HUES6 (cell line): Measurements from ENCODE around the gene SFXN1.

Experiments used
- H3K27ac ChIP-seq: 2 replicates; pipeline ENCODE4 v1.7.0; 2013; ENCODE audit warnings: low read depth, mild to moderate bottlenecking, low read length, inconsistent platforms
- H3K27me3 ChIP-seq: 2 replicates; pipeline ENCODE4 v1.6.1; 2013; ENCODE audit warnings: low read length; ENCODE audit not compliant: control insufficient read depth, insufficient read depth
- H3K36me3 ChIP-seq: 2 replicates; pipeline ENCODE4 v1.6.1; 2013; ENCODE audit warnings: low read length; ENCODE audit not compliant: control insufficient read depth, insufficient read depth
- H3K4me1 ChIP-seq: 2 replicates; pipeline ENCODE4 v1.6.1; 2013; ENCODE audit warnings: low read length; ENCODE audit not compliant: control insufficient read depth, insufficient read depth
- H3K4me3 ChIP-seq: 2 replicates; pipeline ENCODE4 v1.5.1; 2013; ENCODE audit warnings: low read depth, low read length
- H3K9ac ChIP-seq: one replicate; pipeline ENCODE4 v1.6.1; 2013; ENCODE audit warnings: mild to moderate bottlenecking, low read length
- H3K9me3 ChIP-seq: 2 replicates; pipeline ENCODE4 v1.6.1; 2013; ENCODE audit warnings: low read depth, low read length; ENCODE audit not compliant: control insufficient read depth, insufficient read depth

SFXN1 gene

DNA sequence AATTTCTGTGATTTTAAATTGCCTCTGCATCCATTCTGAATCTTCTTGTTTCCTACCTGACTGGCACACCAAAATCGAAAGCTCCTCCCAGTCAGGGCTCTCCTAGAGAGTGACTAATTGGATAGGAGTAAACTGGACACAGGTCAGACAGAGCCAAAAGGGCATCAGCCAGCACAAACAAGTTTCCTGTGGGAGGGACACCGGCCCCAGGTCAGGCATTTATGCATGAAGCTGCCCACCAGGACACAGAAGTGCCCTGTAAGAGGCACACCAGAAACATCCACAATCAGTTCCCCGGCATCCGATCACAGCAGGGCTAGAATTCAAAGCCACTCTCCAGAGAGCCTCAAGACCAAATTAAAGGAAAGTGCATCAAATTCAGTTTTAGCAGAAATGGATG is 78.4 kb downstream of the SFXN1 start:
- H3K4me3 ChIP-seq = no peak overlapping the region
- no peak overlapping the region for H3K9ac ChIP-seq
- H3K36me3 ChIP-seq = no peaks in the 10 kb centered on the region
- peaks cover 33% of the 10 kb centered on the region for H3K4me1 ChIP-seq
- H3K9me3 ChIP-seq = no peaks in the 10 kb centered on the region
- no peak overlapping the region for H3K27ac ChIP-seq
- H3K27me3 ChIP-seq = no peaks in the 10 kb centered on the region

DNA sequence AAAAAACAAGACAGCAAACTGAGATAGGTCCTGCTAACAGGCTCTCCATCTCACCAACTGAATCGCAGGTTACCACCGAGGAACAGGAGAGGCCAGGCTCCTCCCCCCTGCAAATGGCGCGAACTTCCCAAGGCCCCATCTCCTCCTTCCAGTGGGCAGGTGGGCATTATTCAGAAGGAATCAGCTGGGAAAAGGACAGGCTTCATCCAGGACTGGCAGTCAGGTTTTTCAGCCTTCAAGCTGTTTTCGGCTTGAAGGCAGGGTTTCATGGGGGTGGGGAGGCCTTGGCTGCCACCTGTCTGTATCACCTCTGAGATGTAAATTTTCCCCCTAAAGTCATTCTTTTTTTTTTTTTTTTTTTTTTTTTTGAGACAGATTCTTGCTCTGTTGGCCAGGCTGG is 79.4 kb downstream of the SFXN1 start:
- H3K27me3 ChIP-seq = no peaks in the 10 kb centered on the region
- H3K4me3 ChIP-seq = no peak overlapping the region
- peaks cover 34% of the 10 kb centered on the region for H3K4me1 ChIP-seq
- no peak overlapping the region for H3K9ac ChIP-seq
- no peak overlapping the region for H3K27ac ChIP-seq
- no peaks in the 10 kb centered on the region for H3K9me3 ChIP-seq
- no peaks in the 10 kb centered on the region for H3K36me3 ChIP-seq

DNA sequence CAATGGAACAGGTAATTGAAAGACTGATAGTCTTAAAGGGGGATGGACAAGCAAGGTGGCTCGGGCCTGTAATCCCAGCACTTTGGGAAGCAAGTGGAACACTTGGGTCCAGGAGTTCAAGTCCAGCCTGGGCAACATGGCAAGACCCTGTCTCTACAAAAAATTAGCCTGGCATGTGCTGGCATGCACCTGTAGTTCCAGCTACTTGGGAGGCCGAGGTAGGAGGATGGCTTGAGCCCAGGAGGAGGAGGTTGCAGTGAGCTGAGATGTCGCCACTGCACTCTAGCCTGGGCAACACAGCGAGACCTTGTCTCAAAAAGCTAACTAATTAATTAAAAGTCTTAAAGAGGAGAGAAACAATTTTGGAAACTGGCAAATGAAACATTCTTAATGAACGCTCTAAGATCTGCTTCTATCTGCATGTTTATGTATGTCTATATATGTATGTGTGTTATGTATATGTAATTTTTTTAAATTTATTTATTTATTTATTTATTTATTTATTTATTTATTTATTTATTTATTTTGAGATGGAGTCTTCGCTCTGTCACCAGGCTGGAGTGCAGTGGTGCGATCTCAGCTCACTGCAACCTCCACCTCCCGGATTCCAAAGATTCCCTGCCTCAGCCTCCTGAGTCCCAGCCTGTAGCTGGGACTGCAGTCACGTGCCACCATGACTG is 80.6 kb downstream of the SFXN1 start:
- H3K9me3 ChIP-seq = no peaks in the 10 kb centered on the region
- peaks cover 34% of the 10 kb centered on the region for H3K4me1 ChIP-seq
- no peak overlapping the region for H3K9ac ChIP-seq
- no peak overlapping the region for H3K27ac ChIP-seq
- no peak overlapping the region for H3K4me3 ChIP-seq
- no peaks in the 10 kb centered on the region for H3K27me3 ChIP-seq
- H3K36me3 ChIP-seq = no peaks in the 10 kb centered on the region

DNA sequence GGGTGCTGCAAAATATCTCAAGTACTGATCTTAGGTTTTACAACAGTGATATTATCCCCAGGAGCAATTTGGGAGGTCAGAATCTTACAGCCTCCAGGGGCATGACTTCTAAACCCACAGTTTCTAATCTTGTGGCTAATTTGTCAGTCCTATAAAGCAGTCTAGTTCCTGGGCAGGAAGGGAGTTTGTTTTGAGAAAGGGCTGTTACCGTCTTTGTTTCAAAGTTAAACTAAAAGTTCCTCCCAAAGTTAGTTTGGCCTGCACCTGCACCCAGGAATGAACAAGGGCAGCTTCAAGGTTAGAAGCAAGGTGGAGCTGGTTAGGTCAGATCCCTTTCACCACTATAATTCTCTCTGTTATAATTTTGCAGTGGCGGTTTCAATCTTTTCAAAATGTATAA is 81.7 kb downstream of the SFXN1 start:
- Histone ChIP-seq H3K9ac (no peak overlapping the region), H3K27ac (no peak overlapping the region), H3K36me3 (no peaks in the 10 kb centered on the region), H3K4me1 (peaks cover 35% of the 10 kb centered on the region), H3K9me3 (no peaks in the 10 kb centered on the region), H3K4me3 (no peak overlapping the region), H3K27me3 (no peaks in the 10 kb centered on the region)

DNA sequence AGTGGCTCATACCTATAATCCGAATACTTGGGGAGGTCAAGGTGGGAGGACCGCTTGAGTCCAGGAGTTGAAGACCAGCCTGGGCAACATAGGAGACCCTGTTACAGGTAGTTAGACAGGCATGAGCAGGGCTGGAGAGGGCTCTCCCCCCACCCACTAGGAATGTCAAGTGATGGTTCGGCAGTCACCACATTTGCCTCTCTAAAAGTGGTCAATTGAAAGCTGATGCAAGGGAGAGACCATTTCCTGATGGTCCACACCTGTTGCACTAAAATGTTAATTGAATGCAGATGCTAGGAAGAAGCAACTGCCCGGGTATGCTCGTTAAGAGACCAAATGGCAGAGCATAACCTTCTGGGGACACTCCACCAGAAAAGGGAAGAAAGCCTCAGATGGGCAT is 82.7 kb downstream of the SFXN1 start:
- no peak overlapping the region for H3K27ac ChIP-seq
- H3K27me3 ChIP-seq = no peaks in the 10 kb centered on the region
- H3K9me3 ChIP-seq = no peaks in the 10 kb centered on the region
- H3K4me1 ChIP-seq = peaks cover 33% of the 10 kb centered on the region
- no peaks in the 10 kb centered on the region for H3K36me3 ChIP-seq
- no peak overlapping the region for H3K9ac ChIP-seq
- no peak overlapping the region for H3K4me3 ChIP-seq

DNA sequence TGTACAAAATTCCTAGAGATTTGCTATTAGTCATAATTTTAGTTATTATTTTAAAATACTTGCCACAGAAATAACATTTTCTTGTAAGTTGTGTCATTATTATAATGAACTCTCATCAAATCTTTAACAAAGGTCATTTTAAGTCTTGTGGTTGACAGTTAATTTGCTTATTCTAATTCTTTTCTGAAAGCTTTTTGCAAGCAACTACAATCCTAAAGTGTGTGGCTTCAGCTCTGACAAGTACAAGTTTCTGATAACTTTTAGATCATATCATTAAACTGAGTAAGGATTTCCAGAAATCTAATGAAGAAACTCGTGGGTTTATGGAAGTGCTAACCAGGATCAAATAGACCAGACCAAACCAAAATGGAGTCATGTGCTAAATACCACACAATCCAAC is 86.4 kb downstream of the SFXN1 start:
- no peaks in the 10 kb centered on the region for H3K27me3 ChIP-seq
- H3K4me1 ChIP-seq = peaks cover 18% of the 10 kb centered on the region
- H3K36me3 ChIP-seq = no peaks in the 10 kb centered on the region
- H3K9me3 ChIP-seq = no peaks in the 10 kb centered on the region
- no peak overlapping the region for H3K4me3 ChIP-seq
- H3K27ac ChIP-seq = no peak overlapping the region
- no peak overlapping the region for H3K9ac ChIP-seq

DNA sequence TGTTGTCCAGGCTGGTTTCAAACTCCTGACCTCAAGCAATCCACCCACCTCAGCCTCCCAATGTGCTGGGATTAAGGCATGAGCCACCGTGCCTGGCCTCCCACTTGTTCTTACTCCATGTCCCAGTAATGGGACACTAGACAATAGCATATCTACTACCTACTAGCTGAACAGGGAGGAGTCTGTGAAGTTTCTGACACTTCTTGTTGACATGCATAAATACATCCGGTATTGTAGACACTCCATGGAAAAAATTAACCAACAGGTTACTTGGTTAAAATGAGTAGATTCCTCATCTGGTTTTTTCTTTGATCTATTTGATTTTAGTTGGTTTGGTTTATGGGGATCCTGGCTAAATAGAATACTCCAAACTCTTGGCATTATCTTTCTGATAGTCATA is 88.3 kb downstream of the SFXN1 start:
- Histone ChIP-seq H3K4me1 (peaks cover 4% of the 10 kb centered on the region), H3K9ac (no peak overlapping the region), H3K27me3 (no peaks in the 10 kb centered on the region), H3K27ac (no peak overlapping the region), H3K36me3 (no peaks in the 10 kb centered on the region), H3K4me3 (no peak overlapping the region), H3K9me3 (no peaks in the 10 kb centered on the region)

DNA sequence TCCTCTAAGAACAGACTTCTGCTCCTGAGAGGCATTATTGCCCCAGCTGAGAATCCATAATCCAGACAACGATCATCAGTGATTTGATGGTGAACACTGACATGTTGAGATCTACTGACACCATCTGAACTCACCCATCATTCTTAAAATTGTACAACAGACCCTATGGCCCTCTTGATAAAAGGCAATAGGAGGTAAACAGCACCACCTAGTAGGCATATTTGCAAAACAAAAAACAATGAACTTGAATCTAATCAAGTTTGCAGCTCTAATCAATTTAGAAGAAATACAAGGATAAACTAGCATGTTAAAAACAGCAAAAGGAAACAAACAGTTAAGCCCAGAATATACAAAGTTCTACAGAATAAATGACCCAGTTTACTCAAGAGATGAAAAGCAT is 89.6 kb downstream of the SFXN1 start:
- Histone ChIP-seq H3K4me1 (peaks cover 2% of the 10 kb centered on the region; the same call in 1 of the 2 replicates), H3K4me3 (no peak overlapping the region), H3K27me3 (no peaks in the 10 kb centered on the region), H3K9me3 (no peaks in the 10 kb centered on the region), H3K27ac (no peak overlapping the region), H3K9ac (no peak overlapping the region), H3K36me3 (no peaks in the 10 kb centered on the region)

DNA sequence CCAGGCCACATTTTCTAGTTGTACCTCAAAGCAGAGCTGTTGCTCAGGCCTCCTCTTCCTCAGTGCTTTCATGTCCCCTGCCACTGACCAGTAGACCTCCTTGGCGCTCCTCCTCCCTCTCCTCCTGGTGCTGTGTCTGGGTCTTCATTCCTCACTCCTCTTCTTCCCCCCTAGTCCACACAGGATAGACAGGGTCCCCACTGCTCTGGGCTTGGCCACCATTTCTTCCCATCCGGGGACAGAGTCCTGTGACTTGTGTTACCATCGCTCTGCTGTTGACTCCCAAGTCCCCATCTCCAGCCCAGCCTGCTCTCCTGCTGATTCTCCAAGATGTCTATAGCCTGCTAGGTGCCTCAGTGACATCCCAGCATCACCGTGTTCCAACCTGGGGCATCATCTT is 91.3 kb downstream of the SFXN1 start:
- Histone ChIP-seq H3K9ac (no peak overlapping the region), H3K9me3 (no peaks in the 10 kb centered on the region), H3K36me3 (no peaks in the 10 kb centered on the region), H3K27me3 (no peaks in the 10 kb centered on the region), H3K27ac (no peak overlapping the region), H3K4me3 (no peak overlapping the region), H3K4me1 (peaks cover 14% of the 10 kb centered on the region)

DNA sequence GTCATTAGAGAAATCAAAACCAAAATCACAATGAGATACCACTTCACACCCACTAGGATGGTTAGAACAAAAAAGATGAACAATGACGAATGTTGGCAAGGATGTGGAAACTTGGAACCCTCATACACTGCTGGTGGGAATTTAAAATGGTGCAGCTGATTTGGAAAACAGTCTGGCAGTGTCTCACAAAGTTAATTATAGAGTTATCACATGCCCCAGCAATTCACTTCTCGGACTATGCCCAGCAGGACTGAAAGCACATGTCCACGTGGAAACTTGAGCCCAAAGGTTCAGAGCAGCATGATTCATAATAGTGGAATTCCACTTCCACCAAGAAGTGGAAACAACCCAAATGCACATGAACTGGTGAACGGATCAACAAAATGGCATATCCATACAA is 94.5 kb downstream of the SFXN1 start:
- Histone ChIP-seq H3K9me3 (no peaks in the 10 kb centered on the region), H3K4me3 (no peak overlapping the region), H3K9ac (no peak overlapping the region), H3K36me3 (no peaks in the 10 kb centered on the region), H3K27me3 (no peaks in the 10 kb centered on the region), H3K4me1 (peaks cover 12% of the 10 kb centered on the region), H3K27ac (no peak overlapping the region)

DNA sequence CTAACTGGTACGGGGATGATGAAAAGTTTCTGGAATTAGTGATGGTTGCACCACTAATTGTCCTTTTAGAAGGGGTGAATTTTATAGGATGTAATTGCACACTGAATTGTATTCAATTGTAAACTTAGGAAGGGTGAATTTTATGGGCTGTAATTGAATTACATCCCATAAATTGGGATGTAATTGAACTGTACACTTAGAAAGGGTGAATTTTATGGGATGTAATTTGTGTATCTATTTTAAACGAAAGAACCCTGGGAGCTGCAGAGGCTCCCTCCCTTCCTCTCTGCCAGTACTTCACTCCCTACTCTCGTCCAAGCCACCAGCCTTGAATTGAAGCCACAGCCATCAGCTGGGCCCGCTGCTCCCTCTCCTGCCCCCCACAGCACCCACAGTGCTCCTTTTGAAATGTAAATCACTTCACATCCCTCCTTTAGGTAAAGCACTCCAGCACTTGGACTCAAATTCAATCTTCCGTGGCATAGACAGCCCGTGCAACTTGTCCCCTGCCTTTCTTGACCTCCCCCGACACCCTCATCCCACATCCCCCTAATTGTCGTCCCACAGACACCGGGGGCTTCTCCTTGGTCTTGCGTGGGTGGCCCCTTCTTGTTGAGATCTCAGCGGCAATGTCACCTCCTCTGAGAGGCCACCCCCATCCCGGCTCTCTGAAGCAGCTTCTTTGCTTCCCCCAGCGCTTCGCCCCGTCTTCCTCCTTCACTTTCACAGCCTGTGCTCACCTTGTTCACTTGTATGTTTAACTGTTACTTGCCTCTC is 95.3 kb downstream of the SFXN1 start:
- no peaks in the 10 kb centered on the region for H3K36me3 ChIP-seq
- H3K4me3 ChIP-seq = no peak overlapping the region
- no peak overlapping the region for H3K27ac ChIP-seq
- H3K27me3 ChIP-seq = no peaks in the 10 kb centered on the region
- H3K9me3 ChIP-seq = no peaks in the 10 kb centered on the region
- no peak overlapping the region for H3K9ac ChIP-seq
- peaks cover 12% of the 10 kb centered on the region for H3K4me1 ChIP-seq
